GM18502 (cell line): ENCODE data around the gene RARA.
"Not testable (repeated sequence)": the region's sequence is repeated elsewhere in the genome, so short reads cannot be mapped to it uniquely, and the experiment has no call there.

Experiments
- ATAC-seq: cut with Tn5 transposase; IDR thresholded peaks from one replicate; pipeline ENCODE4 v1.9.1; 2021; ENCODE audit warnings: mild to moderate bottlenecking; ENCODE audit not compliant: unreplicated experiment, poor library complexity

The RARA gene

DNA sequence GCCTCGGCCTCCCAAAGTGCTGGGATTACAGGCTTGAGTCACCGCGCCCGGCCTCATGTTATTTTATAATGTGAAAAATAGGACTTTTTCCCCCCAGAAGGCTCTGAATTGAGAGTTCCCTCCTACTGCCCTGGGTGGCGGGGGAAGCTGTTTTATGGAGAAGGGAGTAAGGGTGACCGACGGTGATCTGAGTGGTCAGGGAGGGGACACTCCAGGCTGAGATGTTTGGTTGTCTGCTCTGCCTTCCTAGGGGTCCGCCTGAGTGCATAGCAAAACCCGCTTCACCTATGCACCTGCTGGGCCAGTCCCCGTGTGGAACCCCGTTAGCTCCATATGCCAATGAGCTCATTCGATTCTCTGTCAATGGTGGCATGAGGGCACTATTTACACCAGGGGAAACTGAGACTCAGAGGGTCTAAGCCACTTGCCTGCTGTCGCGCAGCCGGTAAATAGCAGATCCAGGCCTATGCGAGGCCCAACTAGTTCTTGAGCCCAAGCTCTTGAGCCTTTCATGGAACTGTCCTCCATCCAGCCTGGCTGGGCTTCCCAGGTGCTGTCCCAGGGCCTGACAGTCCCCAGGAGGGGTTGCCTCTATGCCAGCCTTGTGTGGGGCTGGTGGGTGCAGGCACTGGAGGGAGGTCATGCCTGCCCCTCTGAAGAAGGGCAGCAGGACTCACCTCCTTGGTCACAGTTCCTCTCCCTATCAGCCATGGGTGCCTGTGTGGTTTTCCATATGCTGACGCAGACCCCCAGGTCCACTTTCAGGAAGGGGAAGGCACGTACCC is 57.3 kb downstream of the RARA start:
- ATAC-seq, result no peak

DNA sequence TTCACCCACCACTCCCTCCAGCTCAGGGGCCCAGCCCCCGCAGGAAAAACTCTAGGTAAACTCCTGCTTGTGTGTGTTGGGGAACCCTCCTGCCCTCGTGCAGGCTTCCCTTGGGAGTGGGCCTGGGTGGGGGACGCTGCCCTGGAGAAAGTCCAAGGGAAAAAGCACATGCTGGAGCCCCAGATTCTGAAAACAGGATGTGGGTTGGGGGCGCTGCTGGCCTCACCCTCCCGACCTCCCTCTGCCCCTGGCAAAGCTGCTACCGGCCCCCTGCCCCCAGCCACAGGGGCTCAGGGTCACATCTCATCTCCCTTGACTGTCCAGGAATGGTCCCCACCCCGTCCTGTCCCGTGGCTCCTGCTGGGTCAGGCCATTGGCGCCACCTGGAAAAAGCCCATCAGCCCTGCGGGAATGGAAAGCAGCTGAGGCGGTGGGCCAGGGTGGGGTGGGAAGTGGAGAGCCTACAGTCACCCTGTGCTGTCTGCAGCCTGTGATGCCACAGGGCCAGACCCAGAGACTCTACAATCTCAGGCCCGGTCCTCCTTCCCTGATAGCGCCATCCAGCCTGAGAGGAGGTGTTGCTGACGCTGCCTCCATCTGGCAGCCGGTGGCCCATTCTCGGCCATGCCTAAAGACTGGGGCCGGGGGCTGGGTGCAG is 58.0 kb downstream of the RARA start:
- ATAC-seq, result no peak

DNA sequence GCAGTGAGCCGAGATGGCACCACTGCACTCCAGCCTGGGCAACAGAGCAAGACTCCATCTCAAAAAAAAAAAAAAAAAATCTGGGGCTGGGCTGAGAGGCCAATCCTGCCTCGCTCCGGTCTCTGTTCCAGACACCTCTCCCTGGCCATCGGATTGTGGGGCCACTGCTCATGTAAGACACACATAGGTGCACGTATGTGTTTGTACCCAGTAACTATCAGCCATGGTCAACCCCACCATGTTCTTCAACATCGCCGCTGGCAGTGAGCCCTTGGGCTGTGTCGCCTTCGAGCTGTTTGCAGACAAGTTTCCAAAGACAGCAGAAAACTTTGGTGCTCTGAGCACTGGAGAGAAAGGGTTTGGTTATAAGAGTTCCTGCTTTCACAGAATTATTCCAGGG is 58.7 kb downstream of the RARA start:
- ATAC-seq, result not testable (repeated sequence)

DNA sequence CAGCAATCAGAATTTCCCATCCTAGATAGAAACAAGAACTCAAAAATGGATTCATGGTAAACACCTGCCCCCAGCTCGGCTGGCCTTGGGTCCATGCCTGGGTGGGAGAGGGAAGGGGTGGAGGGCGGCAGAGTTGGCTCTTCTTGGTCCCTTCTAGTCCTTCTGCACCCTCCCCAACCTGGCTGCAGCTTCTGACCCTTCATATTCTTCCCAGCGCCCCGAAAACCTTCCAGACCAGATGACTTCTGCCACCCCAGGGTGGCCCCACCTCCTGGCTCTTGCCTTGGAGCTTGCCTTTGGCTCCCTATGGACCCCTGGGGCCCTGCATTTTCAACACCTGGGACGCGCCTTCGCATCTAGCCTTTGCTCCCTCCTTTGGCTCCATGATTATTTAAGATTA is 60.9 kb downstream of the RARA start:
- ATAC-seq, result no peak

DNA sequence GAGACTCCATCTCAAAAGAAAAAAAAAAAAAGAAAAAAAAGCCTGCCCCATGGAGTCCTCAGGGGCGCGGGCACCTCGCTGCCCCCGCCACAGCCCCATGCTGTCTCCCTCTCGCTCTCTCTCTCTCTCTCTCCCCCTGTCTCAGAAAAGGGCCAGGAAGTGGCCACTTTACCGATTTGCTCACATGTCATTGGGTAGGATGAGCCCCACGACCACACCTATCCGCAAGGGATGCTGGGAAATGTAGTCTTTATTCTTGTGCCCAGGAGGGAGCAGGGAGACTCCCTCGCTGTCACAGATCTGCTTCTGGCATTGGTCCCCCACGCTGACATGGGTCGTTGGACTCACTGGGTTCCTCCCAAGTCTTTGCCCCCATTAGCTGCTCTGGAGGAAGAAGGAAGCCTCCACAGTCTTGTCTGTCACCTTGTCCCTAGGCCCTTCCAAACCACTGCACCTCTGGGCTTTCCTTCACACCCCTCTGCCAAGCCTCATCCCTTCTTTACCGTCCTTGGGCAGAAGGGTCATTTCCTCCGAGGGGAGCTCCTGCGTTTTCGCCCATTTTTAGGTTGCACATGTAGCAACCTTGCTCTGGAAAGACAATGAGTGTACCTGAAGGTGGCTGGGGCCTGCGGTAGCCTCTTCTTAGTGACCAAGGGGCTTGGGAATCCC is 62.4 kb downstream of the RARA start:
- ATAC-seq, result no peak

DNA sequence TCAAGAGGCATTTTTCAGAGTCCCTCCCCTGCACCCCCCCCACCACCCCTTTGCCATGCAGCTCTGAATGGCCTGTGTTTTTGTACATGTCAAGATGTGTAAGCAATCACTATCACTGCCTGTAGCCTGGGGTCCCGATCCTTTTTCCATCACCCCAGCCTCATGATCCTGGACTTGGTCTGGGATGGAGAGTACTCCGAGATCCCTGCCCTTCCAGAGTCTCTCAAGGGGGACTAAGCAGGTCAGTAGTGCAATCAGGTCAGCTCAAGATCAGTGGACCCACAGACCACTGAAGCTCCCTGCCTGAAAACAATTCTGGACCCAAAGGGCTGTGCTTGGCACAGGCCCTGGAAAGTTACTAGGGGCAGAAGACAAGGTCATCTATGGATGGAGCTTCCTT is 63.1 kb downstream of the RARA start:
- no peak for ATAC-seq

DNA sequence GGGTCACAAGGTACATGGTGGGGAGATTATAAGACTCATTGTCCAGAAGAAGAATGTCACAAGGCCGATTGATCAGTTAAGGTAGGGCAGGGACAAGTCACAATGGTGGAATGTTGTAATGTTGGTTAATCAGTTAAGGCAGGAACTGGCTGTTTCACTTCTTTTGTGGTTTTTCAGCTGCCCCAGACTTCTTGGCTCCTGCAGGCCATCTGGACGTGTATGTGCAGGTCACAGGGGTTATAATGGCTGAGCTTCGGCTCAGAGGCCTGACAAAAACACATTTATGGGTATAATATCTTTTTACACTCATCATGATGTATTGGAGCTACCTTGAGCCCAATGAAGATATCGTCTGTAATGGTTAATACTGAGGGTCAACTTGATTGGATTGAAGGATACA is 63.7 kb downstream of the RARA start:
- ATAC-seq, result not testable (repeated sequence)

DNA sequence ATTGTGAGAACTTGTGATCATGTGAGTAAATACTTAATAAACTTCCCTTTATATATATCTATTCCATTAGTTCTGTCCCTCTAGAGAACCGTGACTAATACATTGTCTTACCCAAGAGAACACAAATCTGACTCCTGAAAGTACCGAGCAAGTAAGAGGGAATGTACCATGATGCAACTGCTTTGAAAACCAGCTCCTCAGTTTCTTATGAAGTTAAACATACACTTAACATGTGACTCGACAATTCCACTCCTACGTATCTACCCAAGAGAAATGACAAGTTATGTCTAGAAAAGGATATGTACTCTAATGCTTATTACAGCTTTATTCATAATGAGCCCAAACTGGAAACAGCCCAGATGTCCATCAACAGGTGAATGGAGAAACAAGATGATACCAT is 64.3 kb downstream of the RARA start:
- no peak for ATAC-seq

DNA sequence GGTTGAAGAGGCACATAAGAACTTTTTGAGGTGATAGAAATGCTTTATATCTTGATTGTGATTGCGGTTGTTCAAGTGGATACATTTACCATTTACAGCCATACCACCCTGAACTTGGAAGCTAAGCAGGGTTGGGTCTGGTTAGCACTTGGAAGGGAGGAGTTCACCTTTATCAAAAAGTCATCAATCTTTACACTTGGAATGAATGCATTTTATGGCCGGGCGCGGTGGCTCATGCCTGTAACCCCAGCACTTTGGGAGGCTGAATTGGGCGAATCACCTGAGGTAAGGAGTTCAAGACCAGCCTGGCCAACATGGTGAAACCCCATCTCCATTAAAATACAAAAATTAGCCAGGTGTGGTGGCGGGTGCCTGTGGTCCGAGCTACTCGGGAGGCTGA is 65.0 kb downstream of the RARA start:
- no peak for ATAC-seq

DNA sequence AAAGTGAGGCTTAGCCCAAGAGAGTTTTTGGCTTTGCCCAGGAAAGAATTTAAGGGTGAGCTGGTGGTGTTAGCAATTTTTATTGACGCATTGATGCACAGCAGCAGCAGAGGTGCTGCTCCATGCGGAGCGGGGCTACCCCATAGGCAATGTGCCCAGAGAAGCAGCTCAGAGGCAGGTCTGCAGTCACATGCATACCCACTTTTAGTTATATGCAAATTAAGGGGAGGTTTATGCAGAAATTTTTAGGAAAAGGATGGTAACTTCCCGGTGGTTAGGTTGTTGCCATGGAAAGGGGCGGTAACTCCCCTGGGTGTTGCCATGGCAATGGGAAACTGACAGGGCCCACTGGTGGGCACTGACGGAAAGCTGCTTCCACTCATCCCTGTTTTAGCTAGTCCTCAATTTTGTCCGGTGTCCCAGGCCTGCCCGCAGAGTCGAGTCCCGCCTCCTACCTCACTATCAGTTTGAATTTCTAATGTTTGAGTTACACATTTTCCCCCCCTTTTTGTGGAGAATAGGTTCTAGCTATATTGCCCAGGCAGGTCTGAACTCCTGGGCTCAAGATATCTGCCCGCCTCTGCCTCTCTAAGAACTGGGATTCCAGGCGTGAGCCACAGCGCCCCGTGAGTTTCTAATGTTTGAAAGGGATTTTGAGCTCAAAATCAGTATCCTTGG is 66.0 kb downstream of the RARA start:
- no peak for ATAC-seq

DNA sequence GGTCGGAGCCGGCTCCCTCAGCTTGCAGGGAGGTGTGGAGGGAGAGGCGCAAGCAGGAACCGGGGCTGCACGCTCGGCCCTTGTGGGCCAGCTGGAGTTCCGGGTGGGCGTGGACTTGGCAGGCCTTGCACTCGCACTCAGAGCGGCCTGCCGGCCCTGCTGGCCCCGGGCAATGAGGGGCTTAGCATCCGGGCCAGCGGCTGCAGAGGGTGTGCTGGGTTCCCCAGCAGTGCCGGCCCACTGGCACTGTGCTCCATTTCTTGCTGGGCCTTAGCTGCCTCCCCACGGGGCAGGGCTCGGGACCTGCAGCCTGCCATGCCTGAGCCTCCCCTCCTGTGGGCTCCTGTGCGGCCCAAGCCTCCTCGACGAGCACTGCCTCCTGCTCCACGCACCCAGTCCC is 66.8 kb downstream of the RARA start:
- not testable (repeated sequence) for ATAC-seq

DNA sequence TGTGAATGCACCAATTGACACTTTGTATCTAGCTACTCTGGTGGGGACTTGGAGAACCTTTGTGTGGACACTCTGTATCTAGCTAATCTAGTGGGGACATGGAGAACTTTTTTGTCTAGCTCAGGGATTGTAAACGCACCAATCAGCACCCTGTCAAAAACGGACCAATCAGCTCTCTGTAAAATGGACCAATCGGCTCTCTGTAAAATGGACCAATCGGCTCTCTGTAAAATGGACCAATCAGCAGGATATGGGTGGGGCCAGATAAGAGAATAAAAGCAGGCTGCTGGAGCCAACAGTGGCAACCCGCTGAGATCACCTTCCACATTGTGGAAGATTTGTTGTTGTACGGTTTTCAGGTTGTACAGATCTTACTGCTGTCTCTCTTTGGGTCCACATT is 67.6 kb downstream of the RARA start:
- ATAC-seq, result not testable (repeated sequence)

DNA sequence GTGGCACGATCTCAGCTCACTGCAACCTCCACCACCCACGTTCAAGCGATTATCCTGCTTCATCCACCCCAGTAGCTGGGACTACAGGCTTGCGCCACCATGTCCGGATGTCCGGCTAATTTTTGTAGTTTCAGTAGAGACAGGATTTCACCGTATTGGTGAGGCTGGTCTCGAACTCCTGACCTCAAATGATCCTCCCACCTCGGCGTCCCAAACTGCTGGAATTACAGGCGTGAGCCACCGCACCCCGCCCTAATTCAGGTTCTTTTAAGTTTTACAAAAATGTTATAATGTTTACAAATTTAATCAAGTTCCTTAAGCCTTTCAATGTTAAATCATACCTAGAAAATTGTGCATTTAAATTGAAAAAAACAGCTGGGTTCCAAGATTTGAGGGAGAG is 68.9 kb downstream of the RARA start:
- ATAC-seq, result no peak

DNA sequence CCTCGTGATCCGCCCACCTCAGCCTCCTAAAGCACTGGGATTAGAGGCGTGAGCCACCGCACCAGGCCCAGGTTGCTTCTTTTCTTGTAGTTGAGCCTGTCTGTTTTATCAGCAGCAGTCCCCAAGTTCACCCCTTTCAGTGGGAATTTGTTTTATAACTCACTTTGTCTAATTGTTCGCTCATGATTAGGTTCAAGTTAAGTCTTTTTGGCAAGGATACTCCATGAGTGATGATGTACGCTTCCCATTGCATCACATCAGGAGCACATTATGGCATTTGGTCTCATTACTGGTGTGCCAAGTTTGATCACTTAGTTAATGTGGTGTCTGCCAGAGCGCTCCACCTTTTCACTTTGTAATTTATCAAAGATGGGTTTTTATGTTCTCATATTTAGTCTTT is 70.0 kb downstream of the RARA start:
- no peak for ATAC-seq

DNA sequence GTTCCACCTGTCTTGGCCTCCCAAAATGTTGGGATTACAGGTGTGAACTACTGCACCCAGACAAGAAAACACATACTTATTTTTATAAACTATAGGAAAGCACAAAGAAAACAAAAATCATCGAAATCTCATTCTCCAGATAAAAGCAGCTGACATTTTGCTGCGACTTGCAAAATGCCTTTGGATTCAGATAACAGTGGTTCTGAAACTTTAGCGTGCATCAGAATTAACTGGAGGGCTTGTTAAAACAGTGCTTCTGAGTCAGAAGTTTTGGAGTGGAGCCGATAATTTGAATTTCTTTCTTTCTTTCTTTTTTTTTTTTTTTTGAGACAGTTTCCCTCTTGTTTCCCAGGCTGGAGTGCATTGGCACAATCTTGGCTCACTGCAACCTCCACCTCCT is 73.3 kb downstream of the RARA start:
- no peak for ATAC-seq

DNA sequence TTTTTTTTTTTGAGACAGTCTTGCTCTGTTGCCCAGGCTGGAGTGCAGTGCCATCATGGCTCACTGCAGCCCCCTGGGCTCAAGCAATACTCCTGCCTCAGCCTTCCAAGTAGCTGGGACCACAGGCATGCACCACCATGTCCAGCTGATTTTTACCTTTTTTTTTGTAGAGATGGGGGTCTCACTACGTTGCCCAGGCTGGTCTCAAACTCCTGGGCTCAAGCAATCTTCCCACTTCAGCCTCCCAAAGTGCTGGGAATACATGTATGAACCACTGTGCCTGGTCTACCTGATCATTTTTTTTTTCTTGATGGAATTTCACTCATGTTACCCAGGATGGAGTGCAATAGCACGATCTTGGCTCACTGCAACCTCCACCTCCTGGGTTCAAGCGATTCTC is 77.6 kb downstream of the RARA start:
- not testable (repeated sequence) for ATAC-seq

DNA sequence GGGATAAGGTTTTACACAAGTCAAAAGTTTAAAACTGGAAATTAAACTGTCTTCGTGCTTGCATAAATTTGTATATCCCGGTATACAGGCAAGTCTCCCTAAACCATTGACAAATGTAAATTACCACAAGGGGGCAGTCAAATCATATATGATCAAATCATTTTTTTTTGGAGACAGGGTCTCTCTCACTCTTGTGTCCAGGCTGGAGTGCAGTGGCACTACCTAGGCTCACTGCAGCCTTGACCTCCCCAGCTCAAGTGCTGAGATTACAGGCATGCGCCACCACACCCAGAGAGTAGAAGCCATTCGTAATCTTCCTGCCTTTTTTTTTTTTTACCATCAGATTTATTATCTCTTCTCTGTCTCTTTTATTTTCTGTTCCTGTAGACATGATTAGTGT is 90.2 kb downstream of the RARA start:
- ATAC-seq, result no peak

DNA sequence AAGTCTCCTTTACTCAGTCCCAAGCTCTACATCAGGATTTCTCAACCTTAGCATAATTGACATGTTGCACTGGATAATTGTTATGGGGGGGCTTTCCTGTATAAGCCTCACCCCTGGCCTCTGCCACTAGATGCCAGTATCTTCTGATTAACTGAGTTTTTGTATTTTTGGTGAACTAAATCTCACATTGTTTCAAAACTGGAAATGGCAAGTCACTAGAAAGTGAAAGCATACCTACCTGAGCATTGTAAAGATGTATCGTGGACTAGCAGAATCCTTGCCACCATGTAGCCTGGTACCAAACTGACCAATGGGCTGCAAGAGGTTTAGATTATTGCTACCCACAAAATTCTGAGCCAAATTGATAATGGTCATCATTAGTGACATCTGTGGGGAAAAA is 93.7 kb downstream of the RARA start:
- ATAC-seq, result no peak

DNA sequence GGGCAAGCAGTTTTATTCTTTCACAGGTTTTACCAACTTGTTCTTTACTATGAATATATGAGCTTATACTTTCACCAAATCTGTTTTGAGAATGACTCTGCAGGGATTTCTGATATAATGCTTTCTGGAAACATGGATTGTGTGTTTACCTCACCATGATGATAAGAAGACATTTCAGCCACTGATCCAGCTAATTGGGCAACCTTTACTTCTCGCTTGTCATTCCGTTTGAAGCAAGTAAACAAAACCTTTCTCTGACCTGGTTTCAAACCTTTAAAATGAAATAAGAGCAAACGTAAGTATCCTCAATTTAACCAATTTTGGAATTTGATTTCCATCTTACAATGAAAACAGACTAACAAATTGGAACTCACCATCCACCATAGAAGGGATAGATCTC is 95.0 kb downstream of the RARA start:
- no peak for ATAC-seq
